HepG2 (cell line): Measurements from ENCODE around the gene PTCD3. TPM values are rescaled to one million over a fixed set of nuclear protein-coding genes. Genes with fewer than 3 reads are reported as not detected.

ENCODE experiments used
- BRCA1 ChIP-seq: sonication (generic); formaldehyde crosslinking; IDR thresholded peaks from 2 replicates; pipeline ENCODE4 v1.4.0; 2020; ENCODE audit warnings: missing genetic modification reagents
- EEA1 ChIP-seq: sonication (generic); formaldehyde crosslinking; IDR thresholded peaks from 2 replicates; pipeline ENCODE4 v1.5.1; 2020; ENCODE audit warnings: mild to moderate bottlenecking, missing genetic modification reagents, borderline replicate concordance
- FOXO1 ChIP-seq: sonication (generic); formaldehyde crosslinking; IDR thresholded peaks from 2 replicates; pipeline ENCODE4 v1.4.0; 2020; ENCODE audit warnings: missing genetic modification reagents
- GMEB1 ChIP-seq: sonication (generic); formaldehyde crosslinking; IDR thresholded peaks from 2 replicates; pipeline ENCODE4 v1.5.1; 2020; ENCODE audit warnings: missing genetic modification reagents, mild to moderate bottlenecking, borderline replicate concordance
- KAT7 ChIP-seq: IDR thresholded peaks from 2 replicates; pipeline ENCODE4 v1.6.1; 2018; ENCODE audit warnings: borderline replicate concordance, missing compliant biosample characterization
- MBNL3 ChIP-seq: fragments of 250-450 bp; sonication (Bioruptor Pico); conservative IDR thresholded peaks from 2 replicates; pipeline ENCODE4 v1.8.0; 2022; ENCODE audit warnings: mild to moderate bottlenecking, inconsistent platforms
- MIER3 ChIP-seq: IDR thresholded peaks from 2 replicates; pipeline ENCODE4 v1.6.1; 2016; ENCODE audit warnings: missing compliant biosample characterization, borderline replicate concordance
- NFKBIZ ChIP-seq: IDR thresholded peaks from 2 replicates; pipeline ENCODE4 v1.6.1; 2018; ENCODE audit warnings: missing genetic modification reagents, missing compliant biosample characterization
- PRPF4 ChIP-seq: fragments of 200-400 bp; formaldehyde crosslinking; IDR thresholded peaks from 2 replicates; pipeline ENCODE4 v1.6.1; 2016; ENCODE audit warnings: low read length, low read depth; ENCODE audit not compliant: poor library complexity, severe bottlenecking
- RCOR2 ChIP-seq: IDR thresholded peaks from 2 replicates; pipeline ENCODE4 v1.6.1; 2016; ENCODE audit warnings: missing biosample characterization, missing genetic modification reagents
- RELA ChIP-seq: sonication (generic); formaldehyde crosslinking; IDR thresholded peaks from 2 replicates; pipeline ENCODE4 v1.4.0; 2020; ENCODE audit warnings: missing genetic modification reagents
- SRSF4 ChIP-seq: fragments of 200-400 bp; formaldehyde crosslinking; IDR thresholded peaks from one replicate; pipeline ENCODE4 v1.6.1; 2018; ENCODE audit warnings: mild to moderate bottlenecking, low read depth, low read length, moderate library complexity; ENCODE audit not compliant: poor library complexity, severe bottlenecking
- STAG1 ChIP-seq: sonication (generic); formaldehyde crosslinking; IDR thresholded peaks from 2 replicates; pipeline ENCODE4 v1.4.0; 2020; ENCODE audit warnings: missing genetic modification reagents
- ZBTB8A ChIP-seq: sonication (generic); formaldehyde crosslinking; IDR thresholded peaks from 2 replicates; pipeline ENCODE4 v1.4.0; 2020; ENCODE audit warnings: mild to moderate bottlenecking, low read depth, missing genetic modification reagents, borderline replicate concordance
- ZMYM4 ChIP-seq: sonication (generic); formaldehyde crosslinking; IDR thresholded peaks from 2 replicates; pipeline ENCODE4 v1.8.1; 2023; ENCODE audit warnings: mild to moderate bottlenecking, missing genetic modification reagents
- ZNF205 ChIP-seq: IDR thresholded peaks from 2 replicates; pipeline ENCODE4 v1.6.1; 2018; ENCODE audit warnings: missing biosample characterization, missing genetic modification reagents
- ZNF260 ChIP-seq: sonication (generic); formaldehyde crosslinking; IDR thresholded peaks from 2 replicates; pipeline ENCODE4 v1.4.0; 2020; ENCODE audit warnings: missing genetic modification reagents, low read depth, mild to moderate bottlenecking, borderline replicate concordance
- ZNF296 ChIP-seq: sonication (generic); formaldehyde crosslinking; conservative IDR thresholded peaks from 2 replicates; pipeline ENCODE4 v1.5.0; 2020; ENCODE audit warnings: mild to moderate bottlenecking, missing genetic modification reagents
- ZNF333 ChIP-seq: sonication (generic); formaldehyde crosslinking; IDR thresholded peaks from 2 replicates; pipeline ENCODE4 v1.4.0; 2020; ENCODE audit warnings: mild to moderate bottlenecking, missing genetic modification reagents, borderline replicate concordance
- ZNF451 ChIP-seq: sonication (generic); formaldehyde crosslinking; IDR thresholded peaks from 2 replicates; pipeline ENCODE4 v1.5.0; 2020; ENCODE audit warnings: mild to moderate bottlenecking, missing genetic modification reagents
- polyA plus RNA-seq, 8 experiments: library from polyadenylated mRNA; depleted of rRNA in 3 of 8; stranded (reverse) in 7 of 8; unstranded in 1 of 8; fragments of >200 nt; fragmentation: Illumina TruSeq in 4 of 8; extraction: Trizol in 4 of 8; gene quantifications; 2 replicates each; pipeline versions ENCODE4 v1.2.1 to v1.2.3, GENCODE V29; 2011 to 2016; ENCODE audit warnings: low read depth in 4 of 8, missing spikeins in 1 of 8, mixed read lengths in 1 of 8; ENCODE audit not compliant: insufficient read depth in 1 of 8
- total RNA-seq, 5 experiments: library from RNA; depleted of rRNA; stranded (reverse); fragments of >200 nt; fragmentation: Illumina TruSeq; extraction: Trizol; gene quantifications; 2 replicates each; pipeline ENCODE4 v1.2.3, GENCODE V29; 2016; ENCODE audit warnings: low read depth in 1 of 5
- TF ChIP-seq, protein P1 (sequence below): sonication (generic); formaldehyde crosslinking; conservative IDR thresholded peaks from 2 replicates; pipeline ENCODE4 v1.8.0; 2022; ENCODE audit warnings: mild to moderate bottlenecking, moderate library complexity, missing genetic modification reagents
- TF ChIP-seq, protein P2 (sequence below): sonication (generic); formaldehyde crosslinking; IDR thresholded peaks from 2 replicates; pipeline ENCODE4 v1.4.0; 2020; ENCODE audit warnings: mild to moderate bottlenecking, low read depth, missing genetic modification reagents

The PTCD3 gene
- total and polyA plus RNA-seq, 2 of the 13 experiments (the other 11 are each of a cell fraction or from before 2014, with no cell fraction given), result 124 to 309 TPM

- TF ChIP-seq PRPF4, result no peak
- TF ChIP-seq MIER3 (CRISPR knock-in tag), result peak; percentile 40
- peak; percentile 76; the same call in 1 of the 2 replicates for TF ChIP-seq KAT7 (CRISPR knock-in tag)
- no peak for TF ChIP-seq ZNF205 (CRISPR knock-in tag)
- TF ChIP-seq ZNF296 (CRISPR knock-in tag), result no peak
- TF ChIP-seq STAG1 (CRISPR knock-in tag), result no peak
- TF ChIP-seq ZBTB8A (CRISPR knock-in tag), result no peak
- TF ChIP-seq NFKBIZ (CRISPR knock-in tag), result 0 out of 2 replicates have a peak, but pooled peaks have one; percentile 9
- TF ChIP-seq, protein P1, sequence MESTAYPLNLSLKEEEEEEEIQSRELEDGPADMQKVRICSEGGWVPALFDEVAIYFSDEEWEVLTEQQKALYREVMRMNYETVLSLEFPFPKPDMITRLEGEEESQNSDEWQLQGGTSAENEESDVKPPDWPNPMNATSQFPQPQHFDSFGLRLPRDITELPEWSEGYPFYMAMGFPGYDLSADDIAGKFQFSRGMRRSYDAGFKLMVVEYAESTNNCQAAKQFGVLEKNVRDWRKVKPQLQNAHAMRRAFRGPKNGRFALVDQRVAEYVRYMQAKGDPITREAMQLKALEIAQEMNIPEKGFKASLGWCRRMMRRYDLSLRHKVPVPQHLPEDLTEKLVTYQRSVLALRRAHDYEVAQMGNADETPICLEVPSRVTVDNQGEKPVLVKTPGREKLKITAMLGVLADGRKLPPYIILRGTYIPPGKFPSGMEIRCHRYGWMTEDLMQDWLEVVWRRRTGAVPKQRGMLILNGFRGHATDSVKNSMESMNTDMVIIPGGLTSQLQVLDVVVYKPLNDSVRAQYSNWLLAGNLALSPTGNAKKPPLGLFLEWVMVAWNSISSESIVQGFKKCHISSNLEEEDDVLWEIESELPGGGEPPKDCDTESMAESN (CRISPR knock-in tag), result no peak; the same call in 1 of the 2 replicates
- TF ChIP-seq EEA1, result no peak; the same call in 1 of the 2 replicates
- no peak for TF ChIP-seq ZMYM4 (CRISPR knock-in tag)
- TF ChIP-seq, protein P2, sequence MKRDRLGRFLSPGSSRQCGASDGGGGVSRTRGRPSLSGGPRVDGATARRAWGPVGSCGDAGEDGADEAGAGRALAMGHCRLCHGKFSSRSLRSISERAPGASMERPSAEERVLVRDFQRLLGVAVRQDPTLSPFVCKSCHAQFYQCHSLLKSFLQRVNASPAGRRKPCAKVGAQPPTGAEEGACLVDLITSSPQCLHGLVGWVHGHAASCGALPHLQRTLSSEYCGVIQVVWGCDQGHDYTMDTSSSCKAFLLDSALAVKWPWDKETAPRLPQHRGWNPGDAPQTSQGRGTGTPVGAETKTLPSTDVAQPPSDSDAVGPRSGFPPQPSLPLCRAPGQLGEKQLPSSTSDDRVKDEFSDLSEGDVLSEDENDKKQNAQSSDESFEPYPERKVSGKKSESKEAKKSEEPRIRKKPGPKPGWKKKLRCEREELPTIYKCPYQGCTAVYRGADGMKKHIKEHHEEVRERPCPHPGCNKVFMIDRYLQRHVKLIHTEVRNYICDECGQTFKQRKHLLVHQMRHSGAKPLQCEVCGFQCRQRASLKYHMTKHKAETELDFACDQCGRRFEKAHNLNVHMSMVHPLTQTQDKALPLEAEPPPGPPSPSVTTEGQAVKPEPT (CRISPR knock-in tag), result no peak
- TF ChIP-seq RCOR2 (CRISPR knock-in tag), result no peak
- no peak for TF ChIP-seq SRSF4
- TF ChIP-seq GMEB1 (CRISPR knock-in tag), result peak; percentile 97; the same call in 1 of the 2 replicates
- peak; percentile 62 for TF ChIP-seq ZNF451 (CRISPR knock-in tag)
- TF ChIP-seq BRCA1 (CRISPR knock-in tag), result 0 out of 2 replicates have a peak, but pooled peaks have one; percentile 13
- no peak for TF ChIP-seq ZNF260 (CRISPR knock-in tag)
- no peak for TF ChIP-seq MBNL3 (CRISPR knock-in tag)
- no peak for TF ChIP-seq ZNF333 (CRISPR knock-in tag)
- 0 out of 2 replicates have a peak, but pooled peaks have one; percentile 46 for TF ChIP-seq RELA (CRISPR knock-in tag)
- TF ChIP-seq FOXO1, result no peak
Measured at GRCh38 chr2:86105252-86105968, 625 bp upstream of the PTCD3 start, which contains the start of gene POLR1A (continued).
